Spleen (tissue), 7 donors: ENCODE measurements around the gene RIMS3.

Experiments used
- POLR2A ChIP-seq, 3 donors: fragments of 450-650 bp; IDR thresholded peaks; one replicate each; pipeline ENCODE4 v1.5.1; 2017; ENCODE audit warnings: antibody characterized with exemption in 3 of 3, mild to moderate bottlenecking in 1 of 3
- TF ChIP-seq, protein P1 (sequence below), 11 experiments: fragments of 200-600 bp in 7 of 11; fragments of 450-650 bp in 4 of 11; sonication (generic) in 4 of 11; IDR thresholded peaks in 8 of 11; conservative IDR thresholded peaks in 3 of 11; 1 replicate in 7 of 11; 2 replicates in 4 of 11; pipeline versions ENCODE4 v1.4.0 to v1.8.0; 2016 to 2021; ENCODE audit warnings: antibody characterized with exemption in 11 of 11, inconsistent platforms in 4 of 11, mild to moderate bottlenecking in 1 of 11
- donor health status: DM: no; HTN: no; CAD: no; lungs with moderate emphysema.
- donor health status: DM: no; HTN: no; CAD: no.
- donor health status: DM: no; HTN: no; CAD: no.

DNA sequence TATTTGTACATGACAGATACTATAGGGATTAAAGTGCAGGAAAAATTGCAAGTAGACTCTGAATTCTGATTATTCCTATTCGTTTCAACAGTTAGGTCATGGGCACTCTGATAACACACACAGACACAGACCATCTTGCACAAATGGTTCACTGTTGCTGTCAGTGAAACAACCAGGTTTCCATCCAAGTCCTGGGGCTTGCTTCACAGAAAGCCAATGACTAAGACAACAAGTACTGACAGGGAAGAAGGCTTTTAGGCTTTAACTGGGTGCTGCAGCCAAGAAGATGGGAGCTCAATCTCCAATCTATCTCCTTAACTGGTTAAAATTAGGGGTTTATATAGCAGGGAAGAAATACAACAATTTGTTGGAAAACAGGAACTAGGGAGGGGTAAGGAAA lies 57.6 kb downstream of the RIMS3 start:
- TF ChIP-seq, protein P1, sequence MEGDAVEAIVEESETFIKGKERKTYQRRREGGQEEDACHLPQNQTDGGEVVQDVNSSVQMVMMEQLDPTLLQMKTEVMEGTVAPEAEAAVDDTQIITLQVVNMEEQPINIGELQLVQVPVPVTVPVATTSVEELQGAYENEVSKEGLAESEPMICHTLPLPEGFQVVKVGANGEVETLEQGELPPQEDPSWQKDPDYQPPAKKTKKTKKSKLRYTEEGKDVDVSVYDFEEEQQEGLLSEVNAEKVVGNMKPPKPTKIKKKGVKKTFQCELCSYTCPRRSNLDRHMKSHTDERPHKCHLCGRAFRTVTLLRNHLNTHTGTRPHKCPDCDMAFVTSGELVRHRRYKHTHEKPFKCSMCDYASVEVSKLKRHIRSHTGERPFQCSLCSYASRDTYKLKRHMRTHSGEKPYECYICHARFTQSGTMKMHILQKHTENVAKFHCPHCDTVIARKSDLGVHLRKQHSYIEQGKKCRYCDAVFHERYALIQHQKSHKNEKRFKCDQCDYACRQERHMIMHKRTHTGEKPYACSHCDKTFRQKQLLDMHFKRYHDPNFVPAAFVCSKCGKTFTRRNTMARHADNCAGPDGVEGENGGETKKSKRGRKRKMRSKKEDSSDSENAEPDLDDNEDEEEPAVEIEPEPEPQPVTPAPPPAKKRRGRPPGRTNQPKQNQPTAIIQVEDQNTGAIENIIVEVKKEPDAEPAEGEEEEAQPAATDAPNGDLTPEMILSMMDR (IDR thresholded peaks at IDR 0.05 in 8 of 11, conservative IDR thresholded peaks at IDR 0.05 in 3 of 11) = no peak
- no peak for TF ChIP-seq POLR2A (IDR thresholded peaks at IDR 0.05)
